T-cell (primary cell): ENCODE measurements around the gene AQP5. TPM values are rescaled to one million over a fixed set of nuclear protein-coding genes. Genes with fewer than 3 reads are reported as not detected.

ENCODE experiments used
- ATAC-seq, 4 experiments: fragments of 200-7000 bp in 3 of 4; fragments of 150-1000 bp in 1 of 4; cut with Tn5 transposase; replicated peaks in 1 of 4; 1 replicate in 3 of 4; 2 replicates in 1 of 4; pipeline ENCODE4 v1.10.0; 2021; ENCODE audit warnings: moderate library complexity in 3 of 4, mild to moderate bottlenecking in 2 of 4, moderate number of reproducible peaks in 1 of 4
- CTCF ChIA-PET, 2 donors: fragments of 300-600 bp; sonication (Branson Sonifier 250); formaldehyde crosslinking; loops; one replicate each; lab custom pipeline; 2022; ENCODE audit warnings: antibody characterized with exemption in 2 of 2; lab: Charles Lee
- POLR2A ChIA-PET, 2 donors: fragments of 300-600 bp; sonication (Branson Sonifier 250); formaldehyde crosslinking; loops; one replicate each; lab custom pipeline; 2022; ENCODE audit warnings: antibody characterized with exemption in 2 of 2; lab: Charles Lee
- DNase-seq, 35 experiments: peaks; one replicate each; pipeline versions ENCODE4 v3.0.0 to v3.0.0-alpha.2; 2013 to 2023
- H3K27ac ChIP-seq: one replicate; pipeline ENCODE4 v1.5.1; 2013; ENCODE audit warnings: low read length
- H3K27me3 ChIP-seq, 2 experiments: replicated peaks in 1 of 2; 1 replicate in 1 of 2; 2 replicates in 1 of 2; pipeline versions ENCODE4 v1.6.1 to v1.7.0; 2013; ENCODE audit warnings: low read length in 1 of 2, mixed read lengths in 1 of 2; ENCODE audit not compliant: control insufficient read depth in 2 of 2, insufficient read depth in 2 of 2; ENCODE audit errors: extremely low read depth in 1 of 2
- H3K36me3 ChIP-seq, 2 donors: 1 replicate in 1 of 2; 2 replicates in 1 of 2; pipeline versions ENCODE4 v1.6.1 to v1.7.0; 2013; ENCODE audit warnings: low read length in 1 of 2; ENCODE audit not compliant: control insufficient read depth in 2 of 2, insufficient read depth in 1 of 2; ENCODE audit errors: extremely low read depth in 1 of 2
- H3K4me1 ChIP-seq, 2 experiments: 1 replicate in 1 of 2; 2 replicates in 1 of 2; pipeline versions ENCODE4 v1.6.1 to v1.7.0; 2013; ENCODE audit warnings: low read length in 2 of 2, mixed read lengths in 1 of 2; ENCODE audit not compliant: insufficient read depth in 2 of 2, control insufficient read depth in 1 of 2; ENCODE audit errors: extremely low read depth in 1 of 2
- H3K4me3 ChIP-seq, 2 donors: 1 replicate in 1 of 2; 2 replicates in 1 of 2; pipeline versions ENCODE4 v1.5.1 to v1.7.0; 2013; ENCODE audit warnings: mild to moderate bottlenecking in 2 of 2, low read length in 1 of 2, moderate library complexity in 1 of 2; ENCODE audit not compliant: control insufficient read depth in 1 of 2; ENCODE audit errors: extremely low read depth in 1 of 2
- H3K9me3 ChIP-seq: 2 replicates; pipeline ENCODE4 v1.7.0; 2013
- H3K27ac Mint-ChIP-seq, 2 donors: one replicate each; pipeline ENCODE4 v1.8.0; 2020 to 2021; ENCODE audit warnings: mild to moderate bottlenecking in 2 of 2, mixed read lengths in 2 of 2
- H3K27me3 Mint-ChIP-seq, 2 donors: one replicate each; pipeline ENCODE4 v1.8.0; 2021 to 2022; ENCODE audit warnings: mixed read lengths in 2 of 2
- H3K36me3 Mint-ChIP-seq: one replicate; pipeline ENCODE4 v1.8.0; 2021; ENCODE audit warnings: mixed read lengths
- H3K4me1 Mint-ChIP-seq, 3 donors: one replicate each; pipeline ENCODE4 v1.8.0; 2020 to 2022; ENCODE audit warnings: mixed read lengths in 3 of 3, mild to moderate bottlenecking in 1 of 3
- H3K4me3 Mint-ChIP-seq, 3 donors: one replicate each; pipeline ENCODE4 v1.8.0; 2020 to 2022; ENCODE audit warnings: mild to moderate bottlenecking in 3 of 3, mixed read lengths in 3 of 3, moderate library complexity in 3 of 3
- H3K9me3 Mint-ChIP-seq, 3 donors: one replicate each; pipeline ENCODE4 v1.8.0; 2020 to 2022; ENCODE audit warnings: mixed read lengths in 3 of 3
- WGBS: methylation state at CpG from one replicate; pipeline ENCODE4 v1.1.5; 2013; ENCODE audit warnings: missing lambda C conversion rate; ENCODE audit not compliant: insufficient coverage; 5-methylcytosine and 5-hydroxymethylcytosine counted together
- total RNA-seq, 35 experiments: library from RNA in 6 of 35; stranded (reverse) in 6 of 35; fragments of 120-200 nt in 1 of 35; gene quantifications; one replicate each; pipeline versions ENCODE4 v1.2.1 to v1.2.4 and lab custom pipeline; 2013 to 2026

Gene AQP5
- total RNA-seq, 5 donors from 2014 or later (not counting 1 experiment from before 2014, with no cell fraction given) = not detected

DNA sequence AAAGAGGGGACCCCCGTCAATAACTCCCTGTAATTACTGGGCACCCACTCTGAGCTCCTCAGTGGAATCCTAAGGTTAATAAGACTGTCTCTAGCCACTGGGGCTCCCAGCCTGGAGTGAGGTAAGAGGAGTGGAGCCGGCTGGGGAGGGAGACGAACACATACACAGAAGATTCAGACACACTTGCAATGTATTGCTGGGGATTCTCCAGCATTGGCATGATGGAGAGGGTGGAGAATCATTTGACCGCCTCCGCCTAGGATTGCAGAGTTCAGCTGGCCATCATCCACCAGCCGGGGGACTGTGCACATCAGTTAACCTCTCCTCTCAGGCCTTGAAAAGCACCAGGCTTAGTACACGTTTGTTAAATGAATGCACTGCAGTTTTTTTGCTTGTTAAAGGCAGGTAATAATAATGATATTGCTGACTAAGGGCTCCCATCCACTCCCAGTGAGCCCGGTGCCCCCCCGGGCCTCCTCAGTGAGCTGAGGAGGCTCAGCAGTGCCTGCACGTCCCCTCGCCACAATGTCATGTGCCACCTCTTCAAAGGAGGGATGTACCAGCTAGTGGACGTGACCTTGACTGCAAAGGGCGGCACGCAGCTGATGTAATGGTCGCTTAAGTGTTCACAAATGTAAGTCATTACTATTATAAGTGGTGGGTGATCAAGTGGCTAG lies 37.7 kb upstream of the AQP5 start:
- Histone ChIP-seq H3K4me1 (no peaks in the 10 kb centered on the region), H3K4me3 (no peak overlapping the region), H3K27me3 (peaks cover 0 to 5% of the 10 kb centered on the region in 2 experiments), H3K27ac (no peak overlapping the region), H3K9me3 (no peaks in the 10 kb centered on the region), H3K36me3 (no peaks in the 10 kb centered on the region)
- DNase-seq = no peak
- no peak for ATAC-seq
- Mint-ChIP-seq H3K4me3 (no peak overlapping the region), H3K9me3 (no peaks in the 10 kb centered on the region), H3K27me3 (no peaks in the 10 kb centered on the region), H3K4me1 (no peaks in the 10 kb centered on the region), H3K27ac (no peak overlapping the region), H3K36me3 (no peaks in the 10 kb centered on the region)
- WGBS = 89% methylated on average over 4 of the region's 15 CpGs
- POLR2A ChIA-PET = no interaction called here
- CTCF ChIA-PET = no interaction called here

DNA sequence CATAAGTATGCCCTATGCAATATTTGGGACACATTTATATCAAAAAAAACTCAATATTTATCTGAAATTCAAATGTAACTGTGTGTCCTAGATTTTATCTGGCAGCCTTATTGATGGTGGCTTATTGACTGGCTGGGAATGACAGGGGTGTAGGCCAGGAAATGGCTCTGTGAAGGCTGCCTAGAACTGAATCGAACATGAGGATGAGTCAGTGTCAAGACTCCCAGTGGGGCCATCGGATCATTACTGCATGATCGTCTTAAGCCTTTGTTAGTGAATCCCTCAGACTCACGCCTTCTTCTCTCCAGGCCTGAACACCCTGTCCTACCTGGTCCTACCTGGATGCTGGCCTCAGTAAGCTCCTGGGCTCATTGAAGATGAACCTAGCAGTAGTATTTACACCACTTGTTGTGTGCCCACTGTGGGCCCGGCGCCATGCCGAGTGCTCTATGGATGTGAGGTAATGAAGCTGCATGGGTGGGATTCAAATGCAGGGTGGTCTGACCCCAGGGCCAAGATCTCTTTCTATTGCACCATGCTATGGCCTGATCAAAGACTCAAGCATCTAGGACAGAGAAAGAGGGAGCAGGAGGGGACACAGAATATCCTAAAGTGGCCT lies 36.9 kb upstream of the AQP5 start:
- no peak for DNase-seq
- no peak for ATAC-seq
- ChIA-PET POLR2A (no interaction called here), CTCF (no interaction called here)
- H3K9me3 Mint-ChIP-seq = no peaks in the 10 kb centered on the region
- Histone ChIP-seq H3K9me3 (no peaks in the 10 kb centered on the region), H3K4me1 (no peaks in the 10 kb centered on the region), H3K27me3 (peaks cover 0 to 9% of the 10 kb centered on the region in 2 experiments), H3K4me3 (no peak overlapping the region), H3K27ac (no peak overlapping the region), H3K36me3 (no peaks in the 10 kb centered on the region)
- no peak overlapping the region for H3K27ac Mint-ChIP-seq
- H3K27me3 Mint-ChIP-seq = no peaks in the 10 kb centered on the region
- no peaks in the 10 kb centered on the region for H3K36me3 Mint-ChIP-seq
- H3K4me1 Mint-ChIP-seq = no peaks in the 10 kb centered on the region
- no peak overlapping the region for H3K4me3 Mint-ChIP-seq
- WGBS = 88% methylated on average over 7 of the region's 7 CpGs

DNA sequence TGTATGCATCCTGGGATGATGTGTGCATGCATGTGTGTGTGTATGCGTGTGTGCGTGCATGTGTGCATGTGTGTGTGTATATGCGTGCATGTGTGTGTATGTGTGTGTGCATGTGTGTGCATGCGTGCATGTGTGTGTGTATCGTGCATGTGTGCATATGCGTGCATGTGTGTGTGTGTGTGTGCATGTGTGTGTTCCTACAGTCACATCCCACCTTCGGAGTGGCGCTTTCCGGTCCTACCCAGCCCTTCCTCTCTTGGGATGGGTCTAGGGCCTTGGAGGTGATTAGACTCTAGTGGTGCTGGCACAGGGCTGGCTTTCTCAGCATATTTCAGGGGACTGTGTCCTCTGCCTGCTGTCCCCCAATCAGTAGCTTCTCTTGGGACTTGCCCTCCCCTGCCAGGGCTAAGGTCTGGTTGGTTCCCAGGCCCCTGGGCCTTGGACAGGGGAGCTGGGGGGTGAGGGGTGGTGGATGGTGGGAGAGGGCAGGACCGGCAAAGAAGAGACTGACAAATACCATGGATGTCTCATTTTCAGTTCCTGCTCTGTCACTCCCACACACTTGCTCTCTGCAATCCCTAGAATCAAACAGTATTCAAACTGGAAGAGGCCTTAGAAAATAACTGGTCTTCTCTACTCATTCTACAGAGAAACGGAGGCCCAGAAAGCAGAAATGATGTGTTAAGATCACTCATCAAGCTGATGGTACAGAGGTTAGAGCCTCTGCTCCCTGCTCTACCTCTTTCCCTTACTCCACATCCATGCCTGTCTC lies 36.1 kb upstream of the AQP5 start:
- Mint-ChIP-seq H3K27ac (no peak overlapping the region), H3K4me3 (no peak overlapping the region), H3K4me1 (no peaks in the 10 kb centered on the region), H3K36me3 (no peaks in the 10 kb centered on the region), H3K9me3 (no peaks in the 10 kb centered on the region), H3K27me3 (no peaks in the 10 kb centered on the region)
- ATAC-seq (no peak), DNase-seq (no peak)
- no peaks in the 10 kb centered on the region for H3K4me1 ChIP-seq
- no peak overlapping the region for H3K27ac ChIP-seq
- H3K9me3 ChIP-seq = no peaks in the 10 kb centered on the region
- POLR2A ChIA-PET = no interaction called here
- H3K27me3 ChIP-seq = peaks cover 0 to 10% of the 10 kb centered on the region in 2 experiments
- 100% methylated on average over 3 of the region's 11 CpGs for WGBS
- H3K36me3 ChIP-seq = no peaks in the 10 kb centered on the region
- CTCF ChIA-PET = no interaction called here
- H3K4me3 ChIP-seq = no peak overlapping the region

DNA sequence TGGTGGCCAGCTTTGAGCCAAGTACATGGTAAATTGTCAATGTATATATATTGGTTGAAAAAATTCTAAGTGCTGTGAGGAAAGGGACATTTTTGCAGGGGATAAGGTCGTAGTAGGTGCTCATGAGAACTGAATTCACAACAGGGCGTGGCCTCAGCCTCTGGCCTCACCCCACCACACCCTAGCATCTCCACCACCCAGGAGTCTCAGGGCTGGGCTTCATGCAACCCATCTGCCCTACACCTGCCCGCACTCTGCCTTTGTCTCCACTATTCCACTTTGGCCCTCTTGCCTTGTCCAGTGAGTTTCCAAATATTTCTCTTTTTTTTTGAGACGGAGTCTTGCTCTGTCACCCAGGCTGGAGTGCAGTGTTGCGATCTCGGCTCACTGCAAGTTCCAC lies 33.2 kb upstream of the AQP5 start:
- Mint-ChIP-seq H3K9me3 (no peaks in the 10 kb centered on the region), H3K4me3 (no peak overlapping the region), H3K27ac (no peak overlapping the region), H3K36me3 (no peaks in the 10 kb centered on the region), H3K27me3 (no peaks in the 10 kb centered on the region), H3K4me1 (no peaks in the 10 kb centered on the region)
- Histone ChIP-seq H3K27ac (no peak overlapping the region), H3K4me1 (no peaks in the 10 kb centered on the region), H3K36me3 (no peaks in the 10 kb centered on the region), H3K9me3 (no peaks in the 10 kb centered on the region), H3K4me3 (no peak overlapping the region), H3K27me3 (peaks cover 3 to 5% of the 10 kb centered on the region in 2 experiments)
- POLR2A ChIA-PET = no interaction called here
- DNase-seq (no peak), ATAC-seq (no peak)
- 80% methylated on average over 4 of the region's 6 CpGs for WGBS
- CTCF ChIA-PET = no interaction called here

DNA sequence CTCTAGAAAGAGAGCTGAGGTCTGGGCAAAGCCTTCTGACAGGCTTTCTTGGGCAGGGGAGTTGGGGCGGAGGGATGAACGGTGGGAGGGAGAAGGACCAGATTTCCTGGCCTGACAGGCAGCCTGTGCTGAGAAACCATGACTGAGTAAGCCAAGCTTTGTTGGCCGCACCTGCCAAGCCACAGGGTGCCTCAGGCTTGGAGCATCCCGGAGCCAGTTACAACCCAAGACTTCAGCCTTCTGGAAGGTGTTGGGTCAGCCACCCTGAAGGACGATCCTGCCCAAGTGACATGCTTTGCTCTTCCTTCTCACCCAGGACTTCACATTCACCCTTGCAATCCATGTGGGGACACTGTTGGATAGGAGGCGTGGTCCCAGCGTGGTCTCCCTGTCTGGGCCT lies 32.1 kb upstream of the AQP5 start:
- H3K9me3 ChIP-seq = no peaks in the 10 kb centered on the region
- Mint-ChIP-seq H3K4me1 (no peaks in the 10 kb centered on the region), H3K27ac (no peak overlapping the region), H3K27me3 (peaks cover 2% of the 10 kb centered on the region in 2 donors), H3K9me3 (no peaks in the 10 kb centered on the region), H3K4me3 (no peak overlapping the region), H3K36me3 (no peaks in the 10 kb centered on the region)
- H3K36me3 ChIP-seq = no peaks in the 10 kb centered on the region
- no peak for ATAC-seq
- CTCF ChIA-PET = no interaction called here
- no peak overlapping the region for H3K27ac ChIP-seq
- no peak overlapping the region for H3K4me3 ChIP-seq
- POLR2A ChIA-PET = no interaction called here
- H3K4me1 ChIP-seq = no peaks in the 10 kb centered on the region
- no peak for DNase-seq
- whole genome bisulfite sequencing = 87% methylated on average over 3 of the region's 7 CpGs
- H3K27me3 ChIP-seq = peaks cover 3 to 5% of the 10 kb centered on the region in 2 experiments

DNA sequence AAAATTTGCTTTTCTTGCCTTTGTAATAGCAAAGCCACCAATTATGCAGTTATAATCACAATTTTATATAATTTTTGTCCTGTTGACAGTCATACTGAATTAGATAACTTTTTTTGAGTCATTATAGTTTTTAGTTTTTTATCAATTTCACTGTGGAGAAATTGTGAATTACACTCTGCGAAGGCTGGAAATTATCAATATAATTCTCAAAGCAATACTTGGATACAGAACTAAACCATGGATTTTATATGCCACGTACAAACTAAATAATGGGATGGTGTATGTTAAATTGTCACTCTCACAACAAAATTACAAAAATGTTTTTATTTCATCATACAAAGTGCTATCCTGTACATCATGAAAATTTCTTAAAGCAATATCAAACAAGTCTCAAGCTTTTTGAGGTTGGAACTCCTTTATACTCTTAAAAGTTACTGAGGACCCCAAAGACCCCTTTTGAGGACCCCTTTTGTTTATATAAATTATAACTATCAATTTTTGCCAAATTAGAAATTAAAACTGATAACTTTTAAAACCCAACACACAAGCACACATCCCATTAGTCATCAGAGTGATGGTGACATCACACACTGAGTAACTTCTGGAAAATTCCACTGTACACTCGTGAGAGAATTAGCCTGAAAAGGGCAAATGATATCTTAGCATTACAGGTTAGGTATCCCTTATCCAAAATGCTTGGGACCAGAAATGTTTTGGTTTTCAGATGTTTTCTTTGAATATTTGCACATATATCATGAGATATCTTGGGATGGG lies 31.0 kb upstream of the AQP5 start:
- H3K4me3 ChIP-seq = no peak overlapping the region
- ATAC-seq (no peak), DNase-seq (no peak)
- no peaks in the 10 kb centered on the region for H3K36me3 ChIP-seq
- Mint-ChIP-seq H3K36me3 (no peaks in the 10 kb centered on the region), H3K27ac (no peak overlapping the region), H3K4me3 (no peak overlapping the region), H3K27me3 (peaks cover 4 to 10% of the 10 kb centered on the region in 2 donors), H3K4me1 (no peaks in the 10 kb centered on the region), H3K9me3 (no peaks in the 10 kb centered on the region)
- POLR2A ChIA-PET = no interaction called here
- H3K4me1 ChIP-seq = no peaks in the 10 kb centered on the region
- no peak overlapping the region for H3K27ac ChIP-seq
- no CpG with 5 or more reads among the region's 3 CpGs for WGBS
- H3K27me3 ChIP-seq = peaks cover 3 to 5% of the 10 kb centered on the region in 2 experiments
- H3K9me3 ChIP-seq = no peaks in the 10 kb centered on the region
- CTCF ChIA-PET = interaction anchor here in 1 of 2 donors (0.6 kb wide), 1 partner anchor 22 kb away, joined by 3 read pairs; no protein-coding TSS in a partner anchor
